Kidney (tissue), 14 donors: ENCODE results near the gene CNGA2. TPM values are rescaled to one million over a fixed set of nuclear protein-coding genes. Genes with fewer than 3 reads are reported as not detected.

Source experiments
- DNase-seq, 5 donors: peaks; one replicate each; pipeline ENCODE4 v3.0.0-alpha.2; 2013 to 2020
- FAIRE-seq: peaks from 2 replicates; lab custom pipeline; 2012; peaks lifted over from hg19 to GRCh38; lab: Jason Lieb, UNC
- H3K27ac ChIP-seq, 2 donors: one replicate each; pipeline ENCODE4 v1.7.0; 2013; ENCODE audit warnings: low read depth in 2 of 2, low read length in 2 of 2, inconsistent platforms in 1 of 2
- H3K27me3 ChIP-seq: one replicate; pipeline ENCODE4 v1.7.1; 2013; ENCODE audit warnings: low read length, inconsistent platforms; ENCODE audit not compliant: control insufficient read depth, insufficient read depth
- H3K36me3 ChIP-seq, 3 donors: one replicate each; pipeline versions ENCODE4 v1.7.0 to v1.7.1; 2013; ENCODE audit warnings: low read length in 3 of 3, control low read depth in 1 of 3, inconsistent platforms in 1 of 3; ENCODE audit not compliant: insufficient read depth in 3 of 3, control insufficient read depth in 2 of 3
- H3K4me1 ChIP-seq, 3 donors: one replicate each; pipeline versions ENCODE4 v1.7.0 to v1.7.1; 2013; ENCODE audit warnings: low read length in 3 of 3, inconsistent platforms in 1 of 3, low read depth in 1 of 3; ENCODE audit not compliant: control insufficient read depth in 2 of 3, insufficient read depth in 2 of 3
- H3K4me3 ChIP-seq, 3 donors: one replicate each; pipeline versions ENCODE4 v1.7.0 to v1.8.1; 2013; ENCODE audit warnings: low read length in 3 of 3, control low read depth in 1 of 3, inconsistent platforms in 1 of 3
- H3K9ac ChIP-seq, 3 donors: one replicate each; pipeline versions ENCODE4 v1.7.0 to v1.7.1; 2013; ENCODE audit warnings: low read length in 3 of 3, control low read depth in 1 of 3, inconsistent platforms in 1 of 3
- H3K9me3 ChIP-seq, 3 donors: one replicate each; pipeline versions ENCODE4 v1.7.0 to v1.7.1; 2013; ENCODE audit warnings: low read length in 3 of 3, control low read depth in 1 of 3, inconsistent platforms in 1 of 3; ENCODE audit not compliant: control insufficient read depth in 2 of 3, insufficient read depth in 1 of 3
- intact Hi-C: fragments of 100-400 bp; cut with DNase I; formaldehyde crosslinking; loops from one replicate; pipeline ENCODE4 v1.11.1; 2022
- polyA plus RNA-seq: library from polyadenylated mRNA; stranded (reverse); fragments of 350-450 nt; fragmentation: Illumina TruSeq; extraction: RNeasy Lipid Tissue Mini Kit (QIAGEN cat#74804); gene quantifications from one replicate; pipeline ENCODE4 v1.2.3, GENCODE V29; 2014; ENCODE audit warnings: low read depth, low replicate concordance; ENCODE audit not compliant: insufficient read depth
- total RNA-seq: library from RNA; stranded (reverse); fragmentation: NEBNext Ultra II Directional; extraction: Animal tissue kit (Norgen Biotek cat#: 25700); gene quantifications from one replicate; pipeline ENCODE4 v1.2.1, GENCODE V29; 2021
- TF ChIP-seq, protein P1 (sequence below): IDR thresholded peaks from 3 replicates; pipeline ENCODE4 v1.5.1; 2012; ENCODE audit warnings: mild to moderate bottlenecking, moderate library complexity, borderline replicate concordance; ENCODE audit not compliant: insufficient read depth; ENCODE audit errors: extremely low read depth
- donor health status: control.
- donor health status: control.
- donor health status: control.
- donor health status: control.
- donor health status: control.
- donor health status: DM: yes; HTN: yes; CAD: no.
- donor health status: Normal renal cell carcinoma (clear cell type).

The CNGA2 gene
- total and polyA plus RNA-seq, 2 donors from 2014 or later = not detected

DNA sequence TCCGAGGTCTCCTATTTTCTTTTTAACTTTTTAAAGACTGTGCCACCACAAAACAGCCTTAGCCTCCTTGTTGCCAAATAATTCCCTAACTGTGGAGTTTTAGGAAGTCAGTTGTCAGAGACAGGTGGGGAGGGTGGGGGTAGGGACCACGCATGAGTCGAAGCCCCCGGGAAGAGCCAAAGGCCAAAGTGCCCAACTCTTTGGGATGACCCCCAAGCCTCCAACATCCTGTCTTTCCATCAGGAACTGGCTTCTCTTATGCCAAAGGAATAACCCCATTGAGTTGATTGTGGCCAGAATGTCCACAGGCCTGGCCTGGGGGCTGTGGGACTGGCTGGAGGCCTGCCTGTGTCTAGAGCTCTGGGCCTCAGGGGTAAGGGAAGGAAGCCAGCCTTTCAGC, 33.5 kb upstream of the CNGA2 start:
- Histone ChIP-seq H3K27ac (no peak overlapping the region), H3K9ac (no peak overlapping the region), H3K9me3 (no peaks in the 10 kb centered on the region), H3K4me1 (no peaks in the 10 kb centered on the region), H3K4me3 (no peak overlapping the region), H3K36me3 (no peaks in the 10 kb centered on the region), H3K27me3 (no peaks in the 10 kb centered on the region)
- TF ChIP-seq, protein P1, sequence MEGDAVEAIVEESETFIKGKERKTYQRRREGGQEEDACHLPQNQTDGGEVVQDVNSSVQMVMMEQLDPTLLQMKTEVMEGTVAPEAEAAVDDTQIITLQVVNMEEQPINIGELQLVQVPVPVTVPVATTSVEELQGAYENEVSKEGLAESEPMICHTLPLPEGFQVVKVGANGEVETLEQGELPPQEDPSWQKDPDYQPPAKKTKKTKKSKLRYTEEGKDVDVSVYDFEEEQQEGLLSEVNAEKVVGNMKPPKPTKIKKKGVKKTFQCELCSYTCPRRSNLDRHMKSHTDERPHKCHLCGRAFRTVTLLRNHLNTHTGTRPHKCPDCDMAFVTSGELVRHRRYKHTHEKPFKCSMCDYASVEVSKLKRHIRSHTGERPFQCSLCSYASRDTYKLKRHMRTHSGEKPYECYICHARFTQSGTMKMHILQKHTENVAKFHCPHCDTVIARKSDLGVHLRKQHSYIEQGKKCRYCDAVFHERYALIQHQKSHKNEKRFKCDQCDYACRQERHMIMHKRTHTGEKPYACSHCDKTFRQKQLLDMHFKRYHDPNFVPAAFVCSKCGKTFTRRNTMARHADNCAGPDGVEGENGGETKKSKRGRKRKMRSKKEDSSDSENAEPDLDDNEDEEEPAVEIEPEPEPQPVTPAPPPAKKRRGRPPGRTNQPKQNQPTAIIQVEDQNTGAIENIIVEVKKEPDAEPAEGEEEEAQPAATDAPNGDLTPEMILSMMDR = no peak
- DNase-seq (no peak), FAIRE-seq (no peak)
- intact Hi-C loops = no loop called here

DNA sequence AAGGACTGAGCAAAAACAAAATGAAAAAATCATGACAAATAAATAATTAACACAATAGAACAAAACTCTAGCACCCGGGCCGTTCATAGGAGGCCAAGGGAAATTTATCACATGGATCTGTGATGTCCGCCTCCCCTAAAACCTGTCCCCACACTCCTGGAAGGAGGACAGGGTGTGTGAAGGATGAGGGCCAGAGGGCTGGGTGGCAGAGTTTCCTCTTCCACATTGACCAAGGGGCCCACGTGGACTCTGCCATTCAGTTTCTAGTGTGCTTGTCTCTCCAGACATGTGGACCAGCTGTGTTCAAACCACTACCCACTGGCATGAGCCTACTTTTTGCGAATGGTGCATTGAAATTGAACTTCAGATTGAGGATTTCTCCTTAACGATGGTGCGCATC, 33.0 kb upstream of the CNGA2 start:
- no peak overlapping the region for H3K27ac ChIP-seq
- TF ChIP-seq, protein P1 = no peak
- no peaks in the 10 kb centered on the region for H3K4me1 ChIP-seq
- DNase-seq = no peak
- no peaks in the 10 kb centered on the region for H3K36me3 ChIP-seq
- H3K27me3 ChIP-seq = no peaks in the 10 kb centered on the region
- intact Hi-C loops = no loop called here
- H3K9me3 ChIP-seq = no peaks in the 10 kb centered on the region
- no peak for FAIRE-seq
- no peak overlapping the region for H3K9ac ChIP-seq
- no peak overlapping the region for H3K4me3 ChIP-seq

DNA sequence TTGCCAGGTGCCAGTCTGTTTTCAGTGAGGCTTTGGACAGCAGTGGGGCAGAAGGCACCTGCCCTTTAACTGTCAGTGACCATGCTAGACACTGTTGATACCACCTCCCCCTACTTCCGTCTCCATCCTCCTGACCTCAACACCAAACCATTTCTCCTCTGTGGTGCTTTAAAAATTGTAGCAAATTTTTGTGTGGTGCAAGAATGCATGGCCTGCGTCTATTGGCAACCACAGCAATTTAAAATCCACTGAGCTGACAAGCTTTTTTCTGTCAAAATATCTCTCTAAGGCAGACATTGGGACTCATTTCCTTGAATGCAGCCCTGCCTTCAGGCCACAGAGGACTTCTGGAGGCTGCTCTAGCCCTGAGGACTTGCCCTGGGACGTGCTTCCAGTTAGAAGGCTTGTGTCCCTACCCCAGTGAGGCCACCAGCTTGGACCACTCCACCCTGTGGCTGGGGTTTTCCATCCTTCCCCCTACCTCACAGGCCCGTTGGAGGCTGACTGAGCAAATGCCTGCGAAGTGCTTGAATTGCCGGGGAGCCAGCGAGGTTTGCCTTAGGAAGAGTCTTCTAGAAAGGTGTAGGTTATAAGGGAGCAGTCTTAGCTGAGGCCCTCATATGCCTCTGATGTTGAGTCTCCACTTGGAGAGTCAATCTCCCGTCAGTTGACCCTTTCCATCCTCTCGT, 32.4 kb upstream of the CNGA2 start:
- intact Hi-C loops = no loop called here
- Histone ChIP-seq H3K4me1 (no peaks in the 10 kb centered on the region), H3K9me3 (no peaks in the 10 kb centered on the region), H3K27me3 (no peaks in the 10 kb centered on the region), H3K4me3 (no peak overlapping the region), H3K27ac (no peak overlapping the region), H3K36me3 (no peaks in the 10 kb centered on the region), H3K9ac (no peak overlapping the region)
- FAIRE-seq (no peak), DNase-seq (no peak)
- TF ChIP-seq, protein P1 = no peak
